BE2C (cell line): ENCODE data around the gene IL1RAPL2.

Source experiments
- DNase-seq: peaks from one replicate; pipeline ENCODE4 v3.0.0-alpha.2; 2020
- H3K27me3 ChIP-seq: fragments of 250-450 bp; sonication (Bioruptor Pico); 2 replicates; pipeline ENCODE4 v1.5.1; 2020; ENCODE audit warnings: mild to moderate bottlenecking
- H3K36me3 ChIP-seq: fragments of 250-450 bp; sonication (Bioruptor Pico); 2 replicates; pipeline ENCODE4 v1.5.1; 2020; ENCODE audit warnings: mild to moderate bottlenecking
- H3K4me1 ChIP-seq: fragments of 250-450 bp; sonication (Bioruptor Pico); 2 replicates; pipeline ENCODE4 v1.5.1; 2020
- H3K4me3 ChIP-seq: 2 replicates; pipeline ENCODE4 v1.5.1; 2011; ENCODE audit warnings: low read depth, low read length
- H3K9me3 ChIP-seq: fragments of 250-450 bp; sonication (Bioruptor Pico); 2 replicates; pipeline ENCODE4 v1.5.1; 2020
- CTCF ChIP-seq: IDR thresholded peaks from 2 replicates; pipeline ENCODE4 v1.5.1; 2012; ENCODE audit warnings: mild to moderate bottlenecking, low read depth, low read length

Gene IL1RAPL2

GRCh38 chrX:105052926-105053325 lies 486.9 kb downstream of the IL1RAPL2 start:
- H3K36me3 ChIP-seq: no peaks in the 10 kb centered on the region
- no peak for DNase-seq
- TF ChIP-seq CTCF: no peak
- no peak overlapping the region for H3K4me3 ChIP-seq
- H3K27me3 ChIP-seq: no peaks in the 10 kb centered on the region
- no peaks in the 10 kb centered on the region for H3K4me1 ChIP-seq
- no peaks in the 10 kb centered on the region for H3K9me3 ChIP-seq

- no peak for DNase-seq
- Histone ChIP-seq H3K36me3 (no peaks in the 10 kb centered on the region), H3K9me3 (no peaks in the 10 kb centered on the region), H3K27me3 (no peaks in the 10 kb centered on the region), H3K4me3 (no peak overlapping the region), H3K4me1 (no peaks in the 10 kb centered on the region)
- no peak for TF ChIP-seq CTCF
These were observed 497.7 kb downstream of the IL1RAPL2 start for GRCh38 chrX:105063743-105064142.

- no peak for DNase-seq
- Histone ChIP-seq H3K4me1 (no peaks in the 10 kb centered on the region), H3K9me3 (no peaks in the 10 kb centered on the region), H3K27me3 (no peaks in the 10 kb centered on the region), H3K36me3 (no peaks in the 10 kb centered on the region), H3K4me3 (no peak overlapping the region)
- TF ChIP-seq CTCF: no peak
These were observed 532.2 kb downstream of the IL1RAPL2 start for GRCh38 chrX:105098201-105098600.

- TF ChIP-seq CTCF: no peak
- H3K4me1 ChIP-seq: no peaks in the 10 kb centered on the region
- no peak overlapping the region for H3K4me3 ChIP-seq
- no peaks in the 10 kb centered on the region for H3K9me3 ChIP-seq
- no peaks in the 10 kb centered on the region for H3K36me3 ChIP-seq
- no peaks in the 10 kb centered on the region for H3K27me3 ChIP-seq
- DNase-seq: no peak
These were observed 532.8 kb downstream of the IL1RAPL2 start for GRCh38 chrX:105098812-105099211.

GRCh38 chrX:105101378-105101777 lies 535.4 kb downstream of the IL1RAPL2 start:
- Histone ChIP-seq H3K9me3 (no peaks in the 10 kb centered on the region), H3K4me1 (no peaks in the 10 kb centered on the region), H3K4me3 (no peak overlapping the region), H3K36me3 (no peaks in the 10 kb centered on the region), H3K27me3 (no peaks in the 10 kb centered on the region)
- TF ChIP-seq CTCF: no peak
- DNase-seq: no peak

- TF ChIP-seq CTCF: no peak
- Histone ChIP-seq H3K4me3 (no peak overlapping the region), H3K4me1 (no peaks in the 10 kb centered on the region), H3K9me3 (no peaks in the 10 kb centered on the region), H3K27me3 (no peaks in the 10 kb centered on the region), H3K36me3 (no peaks in the 10 kb centered on the region)
- DNase-seq: no peak
These were observed 543.9 kb downstream of the IL1RAPL2 start for GRCh38 chrX:105109936-105110335.
